A549 (cell line): ENCODE measurements around the gene SLC4A4. TPM values are rescaled to one million over a fixed set of nuclear protein-coding genes. Genes with fewer than 3 reads are reported as not detected.

Experiments
- ATAC-seq, 2 experiments: fragments of 200-7000 bp in 1 of 2; fragments of >200 bp in 1 of 2; cut with Nextera tagmentation in 1 of 2; cut with Tn5 transposase in 1 of 2; 3 replicates each; pipeline versions ENCODE4 v1.8.0 to v1.9.1; 2018 to 2020; ENCODE audit warnings: mild to moderate bottlenecking in 1 of 2, moderate library complexity in 1 of 2
- CTCF ChIA-PET: fragments of 300-600 bp; sonication (Branson Sonifier 250); formaldehyde crosslinking; extraction: SDS; loops from one replicate; lab custom pipeline; 2021; ENCODE audit warnings: antibody characterized with exemption, inconsistent platforms; lab: Yijun Ruan, JAX
- POLR2A ChIA-PET: fragments of 350-600 bp; formaldehyde crosslinking; extraction: SDS; loops from one replicate; lab custom pipeline; 2021; ENCODE audit warnings: antibody characterized with exemption, inconsistent platforms; lab: Yijun Ruan, JAX
- DNase-seq, 2 experiments: peaks; one replicate each; pipeline versions ENCODE4 v3.0.0 to v3.0.0-alpha.2; 2011 to 2016; ENCODE audit warnings: low read depth in 1 of 2, low spot score in 1 of 2
- FAIRE-seq: peaks from 2 replicates; lab custom pipeline; 2011; peaks lifted over from hg19 to GRCh38; lab: Jason Lieb, UNC
- H3K27ac ChIP-seq, 2 experiments: fragments of >200 bp; sonication (Bioruptor Twin); formaldehyde crosslinking; 3 replicates each; pipeline ENCODE4 v1.5.1; 2016 to 2017
- H3K4me1 ChIP-seq: fragments of >200 bp; sonication (Bioruptor Twin); formaldehyde crosslinking; 3 replicates; pipeline ENCODE4 v1.6.1; 2016
- H3K4me2 ChIP-seq: fragments of >200 bp; sonication (Bioruptor Twin); formaldehyde crosslinking; 3 replicates; pipeline ENCODE4 v1.6.1; 2016
- H3K4me3 ChIP-seq: fragments of >200 bp; sonication (Bioruptor Twin); formaldehyde crosslinking; 3 replicates; pipeline ENCODE4 v1.5.1; 2016
- H3K9me3 ChIP-seq: fragments of >200 bp; sonication (Bioruptor Twin); formaldehyde crosslinking; 3 replicates; pipeline ENCODE4 v1.6.1; 2016
- CBX8 ChIP-seq: fragments of 200-600 bp; sonication (generic); IDR thresholded peaks from 2 replicates; pipeline ENCODE4 v1.6.1; 2016
- CTCF ChIP-seq: fragments of >200 bp; sonication (Bioruptor Twin); formaldehyde crosslinking; IDR thresholded peaks from 3 replicates; pipeline ENCODE4 v1.5.1; 2016
- E2F6 ChIP-seq: IDR thresholded peaks from 2 replicates; pipeline ENCODE4 v1.6.1; 2012; ENCODE audit warnings: low read depth, borderline replicate concordance
- FOXS1 ChIP-seq: fragments of 250-450 bp; sonication (Bioruptor Pico); IDR thresholded peaks from 2 replicates; pipeline ENCODE4 v1.5.0; 2020; ENCODE audit warnings: mild to moderate bottlenecking, moderate library complexity
- GATA3 ChIP-seq: IDR thresholded peaks from 2 replicates; pipeline ENCODE4 v1.6.1; 2012; ENCODE audit warnings: borderline replicate concordance
- JUNB ChIP-seq: fragments of >200 bp; sonication (Bioruptor Twin); formaldehyde crosslinking; IDR thresholded peaks from 2 replicates; pipeline ENCODE4 v1.6.1; 2016
- KDM5A ChIP-seq: fragments of 200-600 bp; sonication (generic); IDR thresholded peaks from 2 replicates; pipeline ENCODE4 v1.6.1; 2016; ENCODE audit warnings: antibody characterized with exemption, mild to moderate bottlenecking
- MAFK ChIP-seq: fragments of 450-650 bp; IDR thresholded peaks from 2 replicates; pipeline ENCODE4 v1.6.1; 2014; ENCODE audit not compliant: partially characterized antibody
- NFE2L2 ChIP-seq: fragments of 150-350 bp; conservative IDR thresholded peaks from 2 replicates; pipeline ENCODE4 v1.6.1; 2014; ENCODE audit warnings: low read length
- NPAS2 ChIP-seq: fragments of 250-450 bp; sonication (Bioruptor Pico); IDR thresholded peaks from 2 replicates; pipeline ENCODE4 v1.8.0; 2022; ENCODE audit warnings: mild to moderate bottlenecking, moderate library complexity, borderline replicate concordance
- NR3C1 ChIP-seq: fragments of >200 bp; sonication (Bioruptor Twin); formaldehyde crosslinking; IDR thresholded peaks from 3 replicates; pipeline ENCODE4 v1.6.1; 2017
- PBX3 ChIP-seq: IDR thresholded peaks from 2 replicates; pipeline ENCODE4 v1.6.1; 2012
- POLR2A ChIP-seq: IDR thresholded peaks from 2 replicates; pipeline ENCODE4 v1.6.1; 2012; ENCODE audit warnings: mild to moderate bottlenecking, low read length
- POLR2AphosphoS2 ChIP-seq: conservative IDR thresholded peaks from 2 replicates; pipeline ENCODE4 v1.6.1; 2012; ENCODE audit warnings: low read length, improper control_type of control experiment, inconsistent platforms
- RCOR1 ChIP-seq: fragments of 150-350 bp; IDR thresholded peaks from 2 replicates; pipeline ENCODE4 v1.6.1; 2014; ENCODE audit warnings: antibody characterized with exemption, low read length, low read depth
- SREBF2 ChIP-seq: fragments of 450-650 bp; IDR thresholded peaks from 2 replicates; pipeline ENCODE4 v1.6.1; 2014; ENCODE audit warnings: mild to moderate bottlenecking, moderate library complexity
- USF2 ChIP-seq: fragments of 450-650 bp; IDR thresholded peaks from 2 replicates; pipeline ENCODE4 v1.6.1; 2014; ENCODE audit warnings: antibody characterized with exemption
- WGBS: methylation state at CpG from one replicate; pipeline ENCODE4 v1.1.6; 2017; ENCODE audit errors: missing lambda C conversion rate; 5-methylcytosine and 5-hydroxymethylcytosine counted together
- polyA plus RNA-seq, 4 experiments: library from polyadenylated mRNA; depleted of rRNA in 3 of 4; stranded (reverse); fragments of >200 nt; fragmentation: RNase III in 1 of 4; extraction: RNeasy Plus Mini Kit Qiagen cat#74134 plus additional on column Dnase treatment in 1 of 4; gene quantifications; 2 replicates in 3 of 4; 3 replicates in 1 of 4; pipeline ENCODE4 v1.2.3, GENCODE V29; 2011 to 2017

The SLC4A4 gene
- polyA plus RNA-seq, 2 of the 4 experiments (the other 2 are of a cell fraction), result 1.8 to 2.9 TPM

- no peak for TF ChIP-seq SREBF2
- no peak for TF ChIP-seq CTCF
- no peak for TF ChIP-seq RCOR1
Measured at GRCh38 chr4:71559957-71560571, 221.2 kb downstream of the SLC4A4 start (continued).

GRCh38 chr4:71564775-71565174 lies 226.0 kb downstream of the SLC4A4 start:
- H3K4me2 ChIP-seq, result no peak overlapping the region
- FAIRE-seq (no peak), DNase-seq (no peak), ATAC-seq (no peak)
- H3K4me3 ChIP-seq, result no peak overlapping the region
- ChIA-PET CTCF (no interaction called here), POLR2A (no interaction called here)
- peaks cover 11% of the 10 kb centered on the region; the same call in 2 of the 3 replicates for H3K4me1 ChIP-seq
- H3K27ac ChIP-seq, result no peak overlapping the region
- no peaks in the 10 kb centered on the region for H3K9me3 ChIP-seq
- TF ChIP-seq POLR2AphosphoS2, result no peak
- no peak for TF ChIP-seq NPAS2 (CRISPR knock-in tag)
- no peak for TF ChIP-seq RCOR1
- TF ChIP-seq FOXS1 (CRISPR knock-in tag), result no peak
- TF ChIP-seq NR3C1, result no peak
- no peak for TF ChIP-seq NFE2L2
- TF ChIP-seq MAFK, result no peak
- WGBS, result 90% methylated on average over 2 of the region's 2 CpGs

GRCh38 chr4:71566856-71567255 lies 228.0 kb downstream of the SLC4A4 start:
- 77% methylated on average over 3 of the region's 3 CpGs for WGBS
- no peak for FAIRE-seq

More at GRCh38 chr4:71566856-71567255, 228.0 kb downstream of the SLC4A4 start:
- CTCF ChIA-PET, result no interaction called here
- no peaks in the 10 kb centered on the region for H3K4me1 ChIP-seq
- no peaks in the 10 kb centered on the region for H3K9me3 ChIP-seq
- no peak overlapping the region for H3K4me3 ChIP-seq
- no peak for TF ChIP-seq CBX8
- TF ChIP-seq FOXS1 (CRISPR knock-in tag), result no peak
- TF ChIP-seq POLR2A, result no peak
- no peak for TF ChIP-seq KDM5A
- TF ChIP-seq JUNB, result no peak
- TF ChIP-seq PBX3, result no peak
- TF ChIP-seq E2F6, result no peak
- no peak for TF ChIP-seq USF2
- TF ChIP-seq GATA3, result no peak
- POLR2A ChIA-PET, result no interaction called here
- no peak overlapping the region for H3K4me2 ChIP-seq
- ATAC-seq, result no peak
- no peak overlapping the region for H3K27ac ChIP-seq
- no peak for DNase-seq
